ENCODE data around the gene XRCC3. TPM values are rescaled to one million over a fixed set of nuclear protein-coding genes. Genes with fewer than 3 reads are reported as not detected.
A peak's percentile ranks its signal among the peaks of the same experiment; 100 is the strongest.

Gene XRCC3
- total RNA-seq, 4 donors from 2014 or later = 7.5 to 20.5 (median 19.5) TPM

DNA sequence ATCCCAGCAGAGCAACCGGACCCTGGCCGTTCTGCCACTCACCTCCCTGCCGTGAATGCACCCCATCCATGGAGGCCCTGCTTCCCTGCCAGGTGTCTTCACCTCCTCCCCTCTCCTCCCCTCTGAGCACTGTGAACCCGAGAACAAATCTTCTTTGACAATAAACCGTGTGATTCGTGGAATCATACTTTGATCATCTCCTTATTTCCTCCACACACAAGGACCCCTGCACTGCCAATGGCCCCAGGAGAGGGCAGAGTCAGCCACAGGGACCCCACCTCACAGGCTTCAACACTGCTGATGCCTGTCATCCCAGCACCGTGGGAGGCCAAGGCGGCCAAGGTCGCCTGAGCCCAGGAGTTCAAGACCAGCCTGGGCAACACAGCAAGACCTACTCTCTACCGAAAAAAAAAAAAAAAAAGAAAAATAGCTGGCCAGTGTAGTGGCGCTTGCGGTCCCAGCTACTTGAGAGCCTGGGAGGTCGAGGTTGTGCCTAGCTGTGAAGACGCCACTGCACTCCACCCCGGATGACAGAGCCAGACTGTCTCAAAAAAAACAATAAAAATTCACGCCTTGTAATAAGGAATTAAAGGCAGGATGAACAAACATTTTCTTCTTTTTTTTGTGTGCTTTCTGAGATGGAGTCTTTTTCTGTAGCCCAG lies 1.1 kb downstream of the XRCC3 start:
- H3K4me3 ChIP-seq = peak overlapping the region; percentile 78
- TF ChIP-seq EP300 (IDR thresholded peaks at IDR 0.05) (no peak), POLR2AphosphoS5 (IDR thresholded peaks at IDR 0.05) (no peak), POLR2A (IDR thresholded peaks at IDR 0.05) (no peak)
- TF ChIP-seq, protein P1, sequence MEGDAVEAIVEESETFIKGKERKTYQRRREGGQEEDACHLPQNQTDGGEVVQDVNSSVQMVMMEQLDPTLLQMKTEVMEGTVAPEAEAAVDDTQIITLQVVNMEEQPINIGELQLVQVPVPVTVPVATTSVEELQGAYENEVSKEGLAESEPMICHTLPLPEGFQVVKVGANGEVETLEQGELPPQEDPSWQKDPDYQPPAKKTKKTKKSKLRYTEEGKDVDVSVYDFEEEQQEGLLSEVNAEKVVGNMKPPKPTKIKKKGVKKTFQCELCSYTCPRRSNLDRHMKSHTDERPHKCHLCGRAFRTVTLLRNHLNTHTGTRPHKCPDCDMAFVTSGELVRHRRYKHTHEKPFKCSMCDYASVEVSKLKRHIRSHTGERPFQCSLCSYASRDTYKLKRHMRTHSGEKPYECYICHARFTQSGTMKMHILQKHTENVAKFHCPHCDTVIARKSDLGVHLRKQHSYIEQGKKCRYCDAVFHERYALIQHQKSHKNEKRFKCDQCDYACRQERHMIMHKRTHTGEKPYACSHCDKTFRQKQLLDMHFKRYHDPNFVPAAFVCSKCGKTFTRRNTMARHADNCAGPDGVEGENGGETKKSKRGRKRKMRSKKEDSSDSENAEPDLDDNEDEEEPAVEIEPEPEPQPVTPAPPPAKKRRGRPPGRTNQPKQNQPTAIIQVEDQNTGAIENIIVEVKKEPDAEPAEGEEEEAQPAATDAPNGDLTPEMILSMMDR (IDR thresholded peaks at IDR 0.05) = no peak
- no peak for DNase-seq (ENCODE audit: low spot score in 2 of 2)
- no peaks in the 10 kb centered on the region for H3K27me3 ChIP-seq
- H3K36me3 ChIP-seq = no peaks in the 10 kb centered on the region
- 58% methylated on average over 16 of the region's 16 CpGs for WGBS
- H3K4me1 ChIP-seq = peaks cover 90% of the 10 kb centered on the region
- no peak overlapping the region for H3K27ac ChIP-seq
- no peaks in the 10 kb centered on the region for H3K9me3 ChIP-seq

DNA sequence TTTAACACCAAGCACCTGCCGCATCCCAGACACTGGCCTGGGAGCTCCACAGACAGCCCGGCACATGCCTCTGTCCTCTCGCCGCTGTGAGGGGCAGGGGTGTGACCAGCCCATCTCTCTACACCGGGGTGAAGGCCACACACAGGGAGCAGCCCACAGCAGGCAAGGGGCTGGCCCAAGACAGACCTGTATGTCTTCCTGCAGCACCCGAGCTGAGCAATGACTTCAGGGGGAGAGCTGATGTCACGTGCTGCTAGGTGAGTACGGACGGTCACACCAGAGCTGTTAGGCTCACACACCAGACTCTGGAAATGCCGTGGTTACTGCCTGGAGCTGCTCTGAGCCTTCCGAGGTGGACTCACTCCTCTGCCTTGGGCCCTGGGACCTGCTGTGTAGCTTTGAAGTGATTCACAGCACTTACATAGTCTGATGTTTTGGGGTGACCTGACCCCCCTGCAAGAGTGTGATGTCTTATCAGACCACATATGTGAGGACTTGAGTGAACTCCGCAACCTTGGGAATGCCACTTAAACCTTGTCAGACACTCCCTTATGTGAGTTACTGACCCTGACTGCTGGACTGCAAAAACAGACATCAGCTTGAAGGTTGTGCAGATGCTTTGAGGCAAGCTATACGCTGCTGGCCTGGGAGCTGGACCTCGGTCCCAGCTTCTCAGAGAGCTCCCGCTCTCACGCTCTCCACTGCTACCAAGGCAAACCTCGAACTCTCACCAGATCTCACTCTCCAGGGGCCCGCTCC lies 1.8 kb downstream of the XRCC3 start:
- WGBS = 84% methylated on average over 10 of the region's 18 CpGs
- Histone ChIP-seq H3K36me3 (no peaks in the 10 kb centered on the region), H3K27ac (peak overlapping the region; percentile 84)

DNA sequence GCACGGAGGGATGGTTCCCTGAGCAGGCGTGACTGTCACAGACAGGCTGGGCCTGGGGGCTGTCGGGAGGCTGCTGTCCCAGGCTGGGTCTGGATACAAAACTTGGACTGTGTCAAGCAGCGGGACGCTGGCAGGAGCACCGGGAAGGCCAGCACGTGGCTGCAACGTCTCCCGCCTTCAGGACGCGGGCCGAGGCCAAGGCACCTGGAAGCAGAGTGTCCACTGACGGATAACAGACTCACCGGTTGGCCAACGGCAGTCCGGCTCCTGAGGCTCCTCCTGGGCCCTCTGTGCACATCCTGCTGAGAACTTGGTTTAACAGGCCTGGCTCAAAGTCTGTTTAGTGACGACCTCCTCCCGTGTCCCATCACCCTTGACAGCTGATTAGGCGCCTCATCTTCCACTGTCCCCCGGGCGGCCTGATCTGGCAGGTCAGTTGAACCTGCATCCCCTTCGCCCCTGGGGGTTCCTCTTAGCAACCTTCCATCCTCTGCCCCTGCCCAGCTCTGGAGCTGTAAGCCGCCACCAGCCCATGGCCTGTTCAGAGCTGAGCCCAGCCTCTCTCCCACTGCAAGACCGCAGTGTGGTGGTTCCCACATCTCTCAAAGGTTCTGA lies 2.5 kb downstream of the XRCC3 start:
- no peak for TF ChIP-seq EP300 (IDR thresholded peaks at IDR 0.05)
- peak in 1 of 3 donors; percentile 7 for TF ChIP-seq POLR2AphosphoS5 (IDR thresholded peaks at IDR 0.05)
- TF ChIP-seq POLR2A (IDR thresholded peaks at IDR 0.05) = no peak
- Histone ChIP-seq H3K27me3 (no peaks in the 10 kb centered on the region), H3K4me3 (no peak overlapping the region), H3K27ac (peak overlapping the region; percentile 84), H3K4me1 (peaks cover 90% of the 10 kb centered on the region), H3K9me3 (no peaks in the 10 kb centered on the region), H3K36me3 (peaks cover 4% of the 10 kb centered on the region)
- no peak for DNase-seq (ENCODE audit: low spot score in 2 of 2)
- WGBS = 84% methylated on average over 9 of the region's 24 CpGs

More for the DNA sequence above, 1.8 kb downstream of the XRCC3 start:
- TF ChIP-seq POLR2A (IDR thresholded peaks at IDR 0.05) = no peak
- TF ChIP-seq, protein P1 (IDR thresholded peaks at IDR 0.05) = no peak
- no peak for TF ChIP-seq POLR2AphosphoS5 (IDR thresholded peaks at IDR 0.05)
- TF ChIP-seq EP300 (IDR thresholded peaks at IDR 0.05) = no peak
- H3K27me3 ChIP-seq = no peaks in the 10 kb centered on the region
- no peak overlapping the region for H3K4me3 ChIP-seq
- no peaks in the 10 kb centered on the region for H3K9me3 ChIP-seq
- peaks cover 90% of the 10 kb centered on the region for H3K4me1 ChIP-seq
- DNase-seq (ENCODE audit: low spot score in 2 of 2) = no peak

DNA sequence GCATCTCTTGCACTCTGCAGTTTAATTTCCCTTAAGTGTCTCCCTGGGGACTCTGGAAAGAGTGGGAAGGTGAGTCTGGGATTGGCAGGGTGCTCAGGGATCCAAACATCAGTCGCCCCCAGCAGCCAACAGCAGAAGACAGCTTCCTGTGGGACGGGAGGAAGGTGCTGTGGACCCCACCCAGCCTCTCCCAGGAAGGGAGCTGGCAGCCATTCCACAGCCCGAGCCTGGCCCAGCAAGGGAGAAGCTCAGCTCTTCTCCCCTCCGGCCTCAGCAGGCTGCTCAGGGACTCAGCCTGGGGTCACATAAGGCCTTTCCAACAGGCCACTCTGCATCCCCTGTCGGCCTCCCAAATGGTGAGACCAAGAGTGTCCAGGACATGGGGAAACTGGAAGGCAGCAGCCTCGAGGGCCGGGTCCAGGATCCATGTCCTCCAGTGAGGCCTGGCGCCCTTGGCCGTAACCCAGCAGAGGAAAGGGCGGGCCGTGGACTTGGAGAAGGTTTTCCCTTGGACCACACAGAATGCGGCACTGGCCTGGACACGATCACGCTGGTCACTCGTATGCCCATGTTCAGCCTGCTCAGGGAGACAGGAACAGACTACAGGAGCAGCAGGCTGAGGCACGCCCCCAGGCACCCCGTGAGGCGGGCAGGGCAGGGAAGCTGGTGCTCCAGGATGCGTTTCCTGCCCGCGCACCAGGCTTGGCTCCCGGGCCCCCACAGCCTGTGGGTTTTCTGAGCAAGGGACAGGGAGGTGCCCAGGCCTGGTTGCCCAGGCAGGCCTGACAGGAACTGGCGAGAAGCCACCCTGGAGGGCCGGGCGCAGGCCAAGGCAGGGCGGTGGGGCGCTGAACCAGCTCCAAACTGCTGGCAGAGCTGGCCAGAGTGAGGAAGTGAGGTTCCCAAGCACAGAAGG lies 3.5 kb downstream of the XRCC3 start:
- H3K9me3 ChIP-seq = no peaks in the 10 kb centered on the region
- H3K4me1 ChIP-seq = peaks cover 90% of the 10 kb centered on the region
- H3K27ac ChIP-seq = peak overlapping the region; percentile 84
- peak overlapping the region; percentile 13 for H3K4me3 ChIP-seq
- no peaks in the 10 kb centered on the region for H3K27me3 ChIP-seq
- peaks cover 11% of the 10 kb centered on the region for H3K36me3 ChIP-seq
- no peak for TF ChIP-seq POLR2A (IDR thresholded peaks at IDR 0.05)
- TF ChIP-seq EP300 (IDR thresholded peaks at IDR 0.05) = no peak
- no peak for TF ChIP-seq POLR2AphosphoS5 (IDR thresholded peaks at IDR 0.05)
- DNase-seq (ENCODE audit: low spot score in 2 of 2) = no peak
- WGBS = no CpG with 5 or more reads among the region's 27 CpGs

DNA sequence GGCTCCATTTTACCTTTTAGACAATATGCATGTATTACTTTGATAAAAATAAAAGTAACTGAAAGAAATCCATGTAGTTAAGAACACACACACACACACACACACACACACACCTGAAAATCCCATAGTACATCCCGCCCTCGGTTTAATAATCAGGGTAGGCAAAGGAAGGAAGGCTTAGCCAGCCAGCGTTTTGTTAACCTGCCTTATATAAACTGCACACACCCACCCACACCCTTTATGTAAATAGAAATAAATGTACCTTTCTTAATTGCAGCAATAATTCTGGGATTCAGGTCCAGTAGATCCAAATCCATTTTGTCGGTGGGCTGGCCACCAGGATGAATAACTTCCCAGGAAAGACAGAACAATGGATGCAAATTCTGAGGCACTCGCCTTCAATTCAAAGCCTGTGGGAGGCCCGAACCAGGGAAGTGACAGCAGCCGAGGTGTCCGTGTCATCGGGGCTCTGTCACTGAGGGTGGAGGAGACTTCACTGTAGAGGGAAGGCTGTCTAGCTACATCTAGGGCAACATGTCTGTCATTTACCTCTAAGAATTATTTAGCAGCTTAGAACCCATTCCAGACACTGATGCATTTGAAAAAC lies 4.4 kb downstream of the XRCC3 start:
- peaks cover 19% of the 10 kb centered on the region for H3K36me3 ChIP-seq
- DNase-seq (ENCODE audit: low spot score in 2 of 2) = no peak
- peaks cover 86% of the 10 kb centered on the region for H3K4me1 ChIP-seq
- H3K27ac ChIP-seq = peak overlapping the region; percentile 84
- H3K4me3 ChIP-seq = no peak overlapping the region
- 61% methylated on average over 9 of the region's 9 CpGs for WGBS
- no peaks in the 10 kb centered on the region for H3K27me3 ChIP-seq
- H3K9me3 ChIP-seq = no peaks in the 10 kb centered on the region
- TF ChIP-seq EP300 (IDR thresholded peaks at IDR 0.05) (no peak), POLR2AphosphoS5 (IDR thresholded peaks at IDR 0.05) (no peak), POLR2A (IDR thresholded peaks at IDR 0.05) (no peak)
- TF ChIP-seq, protein P1 (IDR thresholded peaks at IDR 0.05) = no peak
